NCI-H2171 (cell line): ENCODE data around the gene THRB.
"Not testable (repeated sequence)": the region's sequence is repeated elsewhere in the genome, so short reads cannot be mapped to it uniquely, and the experiment has no call there.

Experiments
- DNase-seq: peaks from one replicate; lab custom pipeline; 2025; lab: John Stamatoyannopoulos, UW

THRB gene

GRCh38 chr3:24100696-24101402 lies 393.8 kb downstream of the THRB start:
- no peak for DNase-seq

- no peak for DNase-seq
These were observed 397.9 kb downstream of the THRB start for GRCh38 chr3:24096695-24097290.

DNA sequence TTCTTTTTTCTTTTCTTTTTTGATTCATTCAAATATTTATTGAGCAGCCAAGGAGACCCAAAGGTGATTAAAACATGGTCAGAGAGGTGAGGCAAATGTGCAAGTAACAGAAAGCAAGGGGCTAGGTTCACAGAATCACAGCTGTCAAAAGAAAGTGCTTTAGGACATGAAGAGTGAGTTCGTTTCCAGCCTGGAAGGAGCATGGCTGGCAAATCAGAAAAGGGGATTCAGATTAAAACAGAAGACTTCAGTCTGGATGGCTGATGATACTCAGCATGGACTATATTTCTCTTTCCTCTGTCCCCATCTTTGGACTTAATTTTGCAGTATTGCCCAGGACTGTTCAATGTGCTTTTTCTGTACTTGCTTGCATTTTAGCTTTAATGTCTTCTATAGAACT lies 398.4 kb downstream of the THRB start:
- no peak for DNase-seq

DNA sequence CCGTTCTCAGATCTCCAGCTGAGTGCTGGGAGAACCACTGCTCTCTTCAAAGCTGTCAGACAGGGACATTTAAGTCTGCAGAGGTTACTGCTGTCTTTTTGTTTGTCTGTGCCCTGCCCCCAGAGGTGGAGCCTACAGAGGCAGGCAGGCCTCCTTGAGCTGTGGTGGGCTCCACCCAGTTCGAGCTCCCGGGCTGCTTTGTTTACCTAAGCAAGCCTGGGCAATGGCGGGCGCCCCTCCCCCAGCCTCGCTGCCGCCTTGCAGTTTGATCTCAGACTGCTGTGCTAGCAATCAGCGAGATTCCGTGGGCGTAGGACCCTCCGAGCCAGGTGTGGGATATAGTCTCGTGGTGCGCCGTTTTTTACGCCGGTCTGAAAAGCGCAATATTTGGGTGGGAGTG lies 399.8 kb downstream of the THRB start:
- DNase-seq = not testable (repeated sequence)

DNA sequence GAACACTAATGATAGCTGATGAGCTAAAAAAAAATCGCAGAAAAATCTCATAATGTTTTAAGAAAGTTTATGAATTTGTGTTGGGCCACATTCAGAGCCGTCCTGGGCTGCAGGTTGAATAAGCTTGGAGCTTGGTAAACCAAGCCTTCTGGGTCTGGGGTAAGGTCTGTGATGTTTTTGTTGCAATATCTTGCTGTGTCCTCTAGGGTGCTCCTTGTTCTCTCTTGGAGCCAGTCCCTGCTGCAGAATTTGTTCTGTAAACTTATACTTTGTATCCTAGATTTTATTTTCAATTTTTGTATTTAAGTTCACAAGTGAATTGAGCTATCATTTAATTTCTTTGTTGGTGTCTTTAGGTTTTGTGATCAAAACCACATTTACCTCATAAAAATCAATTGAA lies 405.9 kb downstream of the THRB start:
- DNase-seq = no peak

DNA sequence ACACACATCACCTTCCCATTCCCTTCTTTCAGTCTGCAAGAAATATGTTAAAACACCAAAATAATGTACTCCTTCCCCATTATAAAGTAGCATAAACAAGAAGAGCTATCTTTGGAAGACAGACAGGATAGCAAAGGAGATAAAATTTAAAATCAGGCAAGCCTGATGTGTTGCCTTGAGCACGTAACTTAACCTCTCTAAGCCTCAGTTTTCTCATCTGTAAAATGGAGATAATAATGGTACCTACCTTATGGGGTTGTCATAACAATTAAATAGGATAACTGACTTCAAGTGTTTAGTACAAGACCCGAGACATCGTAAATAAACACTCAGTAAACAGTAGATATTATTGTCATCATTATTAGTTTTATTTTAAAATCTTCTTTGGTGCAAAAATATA lies 407.2 kb downstream of the THRB start:
- no peak for DNase-seq

DNA sequence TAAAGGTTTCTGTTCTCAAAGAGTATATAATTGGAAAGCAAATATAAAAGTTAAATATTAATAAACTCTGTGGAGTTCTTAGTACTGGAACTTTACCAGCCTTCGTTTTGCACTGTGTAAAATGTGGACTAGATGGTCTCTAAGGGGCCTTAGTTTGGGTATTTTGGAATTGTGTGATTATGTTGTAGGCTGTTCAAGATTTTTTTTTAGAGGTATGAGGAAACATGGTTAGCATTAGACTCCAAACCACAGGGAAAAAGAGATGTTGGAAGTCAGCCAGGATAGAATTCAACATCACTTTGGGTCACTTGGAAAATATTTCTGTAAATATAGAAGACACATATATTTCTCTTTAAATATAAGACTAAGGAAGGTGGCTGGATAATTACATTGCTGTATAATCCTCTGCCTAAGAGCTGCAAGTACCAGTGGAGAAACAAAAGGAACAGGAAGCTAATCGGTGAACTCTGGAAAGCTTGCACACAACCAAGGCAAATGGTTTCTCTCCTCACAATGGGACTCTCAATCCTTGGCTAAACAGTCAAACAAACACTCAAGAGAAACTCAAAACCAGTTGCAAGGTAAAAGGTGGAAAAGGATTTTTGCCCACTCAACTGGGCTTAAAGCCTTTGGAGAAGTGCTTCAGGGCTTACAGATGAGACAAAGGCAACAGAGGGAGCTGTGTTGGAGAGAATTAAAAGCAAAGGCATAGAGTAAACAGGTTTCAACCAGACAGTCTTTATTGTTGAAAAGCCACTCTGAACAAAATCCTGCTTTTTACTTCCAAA lies 407.8 kb downstream of the THRB start:
- DNase-seq = no peak

DNA sequence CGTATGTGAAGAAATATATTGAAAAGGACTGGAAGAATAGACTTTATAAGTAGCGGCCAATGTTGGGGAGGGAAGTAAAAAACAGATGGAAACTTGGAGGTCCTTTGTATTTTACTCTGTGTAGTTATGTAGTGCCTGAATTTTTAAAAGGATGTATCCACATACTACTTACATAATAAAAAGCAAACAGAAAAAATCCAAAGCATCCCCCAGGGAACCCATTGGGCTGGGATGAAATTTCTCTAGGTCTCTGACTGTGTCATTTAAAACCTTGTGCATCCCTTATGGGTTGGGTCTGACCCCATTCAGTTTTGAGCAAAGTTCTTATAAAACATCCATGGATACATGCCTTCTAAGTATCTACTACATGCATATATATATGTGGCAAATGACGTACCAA lies 408.4 kb downstream of the THRB start:
- no peak for DNase-seq

DNA sequence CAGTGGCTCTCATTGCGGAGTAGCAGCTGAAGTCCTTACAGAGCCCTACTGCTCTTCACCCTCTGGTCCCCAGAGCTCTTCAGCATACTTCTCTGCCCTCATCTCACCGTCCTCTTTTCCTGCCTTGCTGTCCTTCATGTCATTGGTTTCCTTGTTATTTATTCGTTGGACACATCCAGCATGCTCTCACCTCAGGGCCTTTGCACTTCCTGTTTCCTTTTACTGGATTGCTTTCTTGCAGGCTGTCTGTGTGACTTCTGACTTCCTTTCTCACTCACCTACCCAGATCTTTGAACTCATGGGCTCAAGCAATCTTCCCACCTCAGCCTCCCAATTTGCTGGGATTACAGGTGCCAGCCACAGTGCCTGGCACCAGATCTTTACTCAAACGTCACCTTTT lies 422.5 kb downstream of the THRB start:
- DNase-seq = no peak

- no peak for DNase-seq
These were observed 425.6 kb downstream of the THRB start for GRCh38 chr3:24069045-24069444.

DNA sequence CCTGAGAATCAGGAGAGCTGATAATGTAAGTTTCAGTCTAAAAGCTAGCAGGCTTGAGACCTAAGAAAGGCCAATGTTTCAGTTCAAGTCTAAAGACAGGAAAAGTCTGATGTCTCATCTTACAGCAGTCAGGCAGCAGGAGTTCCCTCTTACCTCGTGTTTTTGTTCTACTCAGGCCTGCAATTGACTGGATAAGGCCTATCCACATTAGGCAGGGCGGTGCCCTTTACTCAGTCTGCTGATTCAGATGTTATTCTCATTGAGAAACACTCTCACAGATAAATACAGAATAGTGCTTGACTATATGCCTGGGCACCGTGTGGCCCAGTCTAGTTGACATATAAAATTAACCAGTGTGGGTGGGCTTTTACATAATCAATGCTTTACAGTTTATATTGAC lies 427.2 kb downstream of the THRB start:
- no peak for DNase-seq
